NCI-H128 (cell line): ENCODE data around the gene VWA5B1.

ENCODE experiments used
- DNase-seq: peaks from one replicate; lab custom pipeline; 2025; ENCODE audit not compliant: unreplicated experiment; lab: John Stamatoyannopoulos, UW

Gene VWA5B1

GRCh38 chr1:20322081-20322824 lies 31.6 kb downstream of the VWA5B1 start:
- DNase-seq: no peak

GRCh38 chr1:20322825-20323612 lies 32.3 kb downstream of the VWA5B1 start:
- DNase-seq: no peak

- no peak for DNase-seq
Measured at GRCh38 chr1:20323613-20323920, 32.9 kb downstream of the VWA5B1 start.

- no peak for DNase-seq
Measured at GRCh38 chr1:20324704-20325406, 34.2 kb downstream of the VWA5B1 start.

- no peak for DNase-seq
Measured at GRCh38 chr1:20325407-20325843, 34.8 kb downstream of the VWA5B1 start.

GRCh38 chr1:20325844-20326420 lies 35.3 kb downstream of the VWA5B1 start:
- no peak for DNase-seq

GRCh38 chr1:20327467-20327866 lies 36.8 kb downstream of the VWA5B1 start:
- no peak for DNase-seq

GRCh38 chr1:20328201-20328600 lies 37.5 kb downstream of the VWA5B1 start:
- DNase-seq: no peak

- DNase-seq: no peak
Measured at GRCh38 chr1:20329793-20330542, 39.3 kb downstream of the VWA5B1 start.

- DNase-seq: no peak
Measured at GRCh38 chr1:20334103-20334502, 43.4 kb downstream of the VWA5B1 start.

- no peak for DNase-seq
Measured at GRCh38 chr1:20336105-20336605, 45.5 kb downstream of the VWA5B1 start.

GRCh38 chr1:20337581-20337980 lies 46.9 kb downstream of the VWA5B1 start:
- DNase-seq: no peak

GRCh38 chr1:20339811-20340457 lies 49.3 kb downstream of the VWA5B1 start:
- no peak for DNase-seq

- no peak for DNase-seq
Measured at GRCh38 chr1:20342294-20343148, 51.8 kb downstream of the VWA5B1 start.

GRCh38 chr1:20343149-20343937 lies 52.7 kb downstream of the VWA5B1 start:
- no peak for DNase-seq

- DNase-seq: no peak
Measured at GRCh38 chr1:20343938-20344302, 53.2 kb downstream of the VWA5B1 start.

- DNase-seq: no peak
Measured at GRCh38 chr1:20344738-20345137, 54.1 kb downstream of the VWA5B1 start.

- DNase-seq: no peak
Measured at GRCh38 chr1:20345419-20345818, 54.7 kb downstream of the VWA5B1 start.
